ENCODE measurements around the gene ANXA6.
"Not testable (repeated sequence)": the region's sequence is repeated elsewhere in the genome, so short reads cannot be mapped to it uniquely, and the experiment has no call there.

ANXA6 gene

GRCh38 chr5:151181818-151182523, 24.4 kb upstream of the ANXA6 start:
- no peak for DNase-seq (ENCODE audit: low read depth)

- DNase-seq (ENCODE audit: low read depth), result no peak
These were observed 22.7 kb upstream of the ANXA6 start for GRCh38 chr5:151180291-151180690.

GRCh38 chr5:151179489-151179840, 21.9 kb upstream of the ANXA6 start:
- DNase-seq (ENCODE audit: low read depth), result no peak

- DNase-seq (ENCODE audit: low read depth), result no peak
These were observed 21.4 kb upstream of the ANXA6 start for GRCh38 chr5:151178777-151179488.

- no peak for DNase-seq (ENCODE audit: low read depth)
These were observed 20.8 kb upstream of the ANXA6 start for GRCh38 chr5:151178372-151178771.

GRCh38 chr5:151176268-151176667, 18.7 kb upstream of the ANXA6 start:
- not testable (repeated sequence) for DNase-seq (ENCODE audit: low read depth)

- DNase-seq (ENCODE audit: low read depth), result no peak
These were observed 17.1 kb upstream of the ANXA6 start for GRCh38 chr5:151174612-151175101.

GRCh38 chr5:151173711-151174611, 16.4 kb upstream of the ANXA6 start:
- DNase-seq (ENCODE audit: low read depth), result no peak

- DNase-seq (ENCODE audit: low read depth), result no peak
These were observed 13.9 kb upstream of the ANXA6 start for GRCh38 chr5:151171529-151171928.

GRCh38 chr5:151168602-151169344, 11.2 kb upstream of the ANXA6 start:
- DNase-seq (ENCODE audit: low read depth), result no peak

- no peak for DNase-seq (ENCODE audit: low read depth)
These were observed 9.4 kb upstream of the ANXA6 start for GRCh38 chr5:151167022-151167421.

GRCh38 chr5:151164687-151165392, 7.3 kb upstream of the ANXA6 start:
- DNase-seq (ENCODE audit: low read depth), result peak; percentile 77

GRCh38 chr5:151162776-151163175, 5.2 kb upstream of the ANXA6 start:
- no peak for DNase-seq (ENCODE audit: low read depth)

GRCh38 chr5:151159649-151160373, 2.2 kb upstream of the ANXA6 start:
- no peak for DNase-seq (ENCODE audit: low read depth)

GRCh38 chr5:151158287-151158661, 695 bp upstream of the ANXA6 start:
- DNase-seq (ENCODE audit: low read depth), result no peak

GRCh38 chr5:151156507-151157420, 815 bp downstream of the ANXA6 start:
- DNase-seq (ENCODE audit: low read depth), result no peak

GRCh38 chr5:151155775-151156506, 1.6 kb downstream of the ANXA6 start:
- DNase-seq (ENCODE audit: low read depth), result no peak

- DNase-seq (ENCODE audit: low read depth), result peak; percentile 41
These were observed 2.4 kb downstream of the ANXA6 start for GRCh38 chr5:151154931-151155774.

Data from stimulated activated CD4-positive, alpha-beta T cell treated with anti-CD3 and anti-CD28 coated beads, Interleukin-2, amount 100 ng/mL, for 4 hours (primary cell).